GM18502 (cell line): ENCODE data around the gene CXCR3.
"Not testable (repeated sequence)": the region's sequence is repeated elsewhere in the genome, so short reads cannot be mapped to it uniquely, and the experiment has no call there.

Source experiments
- ATAC-seq: cut with Tn5 transposase; IDR thresholded peaks from one replicate; pipeline ENCODE4 v1.9.1; 2021; ENCODE audit warnings: mild to moderate bottlenecking; ENCODE audit not compliant: unreplicated experiment, poor library complexity

The CXCR3 gene

DNA sequence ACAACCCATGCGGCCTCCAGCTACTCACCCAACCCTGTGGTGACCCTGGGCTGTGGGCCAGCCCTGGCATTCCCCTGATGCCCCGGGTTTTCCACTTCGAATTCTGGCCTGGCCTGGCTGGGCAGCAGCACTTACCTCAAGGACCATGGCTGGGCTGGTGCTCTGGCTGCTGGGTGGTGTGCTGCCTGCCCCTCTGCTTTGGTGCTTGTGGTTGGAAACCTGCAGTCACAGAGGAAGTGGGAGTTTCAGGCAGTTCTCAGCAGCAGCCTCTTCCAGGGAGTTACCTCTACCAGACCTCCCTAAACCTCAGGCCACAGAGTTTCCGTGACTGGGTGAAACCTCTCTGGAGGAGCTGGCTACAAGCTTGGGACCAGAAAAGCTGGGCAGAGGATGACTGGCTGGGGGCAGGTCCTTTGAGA is at the start of gene CXCR3:
TSS of gene CXCR3 (minus strand) at position 209 of the 419 bp plus-strand sequence. CDS start at position 147, 62 bp downstream.
- ATAC-seq = peak; percentile 63

DNA sequence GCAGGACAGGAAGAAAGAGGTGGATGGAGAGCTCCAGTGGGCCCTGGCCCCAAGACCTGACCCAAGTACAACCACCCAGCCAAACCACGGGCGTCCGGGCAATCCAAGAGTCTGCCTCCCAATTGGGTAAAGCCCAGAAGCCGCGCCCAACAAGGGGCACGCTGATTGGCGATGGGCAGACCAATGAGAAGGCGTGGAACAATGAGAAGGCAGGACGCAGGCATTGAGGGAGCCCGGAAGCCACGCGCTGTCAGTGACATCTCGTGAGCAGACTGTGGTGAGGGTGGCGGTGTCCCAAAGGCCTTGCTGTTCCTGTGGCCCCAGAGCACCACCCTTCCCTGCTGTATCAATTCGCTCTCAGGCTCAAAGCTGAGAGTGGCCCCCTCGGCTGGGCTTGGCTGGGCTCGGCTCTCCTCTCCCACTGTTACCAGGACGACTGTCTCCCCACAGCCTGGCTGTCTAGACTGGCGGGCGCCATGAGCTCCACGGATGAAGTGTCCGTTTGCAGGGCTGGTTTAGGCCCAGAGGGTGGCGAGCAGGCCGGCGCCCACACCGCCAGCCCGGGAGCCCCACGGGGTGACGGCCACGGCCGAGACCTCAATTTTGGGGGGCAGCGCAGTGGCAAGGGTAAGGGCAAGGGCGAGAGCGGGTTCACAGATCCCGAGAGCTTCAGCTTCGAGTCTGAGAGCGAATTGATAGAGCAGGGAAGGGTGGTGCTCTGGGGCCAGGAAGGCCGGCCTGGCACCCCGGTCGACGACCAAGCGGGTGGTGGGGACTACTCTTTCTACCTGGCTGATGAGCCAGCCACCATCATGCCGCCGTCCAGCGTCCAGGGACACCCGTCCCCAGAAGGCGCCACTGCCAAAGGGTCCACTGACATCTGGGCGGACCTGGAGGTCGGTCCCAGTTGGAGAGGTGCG is 49.3 kb upstream of the CXCR3 start, which contains the start of gene LOC101059915:
TSS of gene LOC101059915 (plus strand) at position 219 of the 920 bp plus-strand sequence.
- ATAC-seq = no peak

GRCh38 chrX:71666240-71667223 is 48.2 kb upstream of the CXCR3 start:
- no peak for ATAC-seq

GRCh38 chrX:71665747-71666146 is 47.4 kb upstream of the CXCR3 start:
- no peak for ATAC-seq

DNA sequence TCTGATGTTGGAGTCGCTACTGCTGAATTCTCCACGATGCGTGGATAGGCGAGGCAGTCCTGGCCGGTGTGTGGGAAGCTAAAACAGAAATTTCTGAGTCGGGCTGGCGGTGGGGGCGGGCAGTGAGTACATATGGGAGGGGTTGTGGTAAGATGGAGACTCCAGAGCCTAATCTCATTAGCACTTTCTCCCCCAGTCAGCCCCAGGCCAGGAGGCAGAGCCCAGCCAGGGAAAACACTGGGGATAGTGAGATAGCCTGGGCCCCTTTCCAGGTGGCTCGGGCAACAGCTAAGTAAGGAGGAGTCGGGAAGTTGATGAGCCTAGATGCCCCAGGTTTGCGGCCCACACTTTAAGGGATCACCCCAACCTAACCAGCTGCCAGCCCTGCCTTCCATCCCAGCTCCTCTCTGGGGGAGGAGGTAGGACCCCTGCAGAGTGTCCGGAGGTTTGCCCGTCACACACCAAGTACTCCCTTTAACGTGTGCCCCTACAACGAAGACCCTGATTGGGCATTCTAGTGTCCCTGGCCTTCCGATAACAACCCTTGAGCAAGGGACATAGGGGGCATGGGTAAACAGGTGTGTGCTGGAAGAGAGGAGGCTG is 46.7 kb upstream of the CXCR3 start:
- no peak for ATAC-seq

DNA sequence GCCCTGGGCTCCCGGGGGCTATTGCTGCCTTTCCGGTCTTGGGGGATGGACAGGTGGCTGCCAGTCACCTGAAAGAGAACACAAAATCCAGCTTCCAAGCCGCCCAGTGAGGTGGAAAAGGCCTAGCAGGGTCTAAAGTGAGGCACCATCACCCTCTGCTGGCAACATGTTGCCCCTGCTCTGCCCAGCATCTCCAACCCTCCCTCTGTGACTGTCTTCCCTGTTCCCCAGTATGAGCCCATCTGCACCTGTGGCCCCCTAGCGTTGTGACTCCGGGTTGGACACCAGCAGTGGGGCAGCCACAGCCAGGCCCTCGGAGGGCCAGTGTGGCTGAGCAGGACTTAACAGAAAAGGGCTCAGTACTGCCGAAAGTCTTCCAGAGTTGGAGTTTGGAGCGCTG is 45.9 kb upstream of the CXCR3 start:
- not testable (repeated sequence) for ATAC-seq

GRCh38 chrX:71663238-71663637 is 44.9 kb upstream of the CXCR3 start:
- not testable (repeated sequence) for ATAC-seq

- not testable (repeated sequence) for ATAC-seq
Measured at GRCh38 chrX:71662654-71663053, 44.3 kb upstream of the CXCR3 start.

DNA sequence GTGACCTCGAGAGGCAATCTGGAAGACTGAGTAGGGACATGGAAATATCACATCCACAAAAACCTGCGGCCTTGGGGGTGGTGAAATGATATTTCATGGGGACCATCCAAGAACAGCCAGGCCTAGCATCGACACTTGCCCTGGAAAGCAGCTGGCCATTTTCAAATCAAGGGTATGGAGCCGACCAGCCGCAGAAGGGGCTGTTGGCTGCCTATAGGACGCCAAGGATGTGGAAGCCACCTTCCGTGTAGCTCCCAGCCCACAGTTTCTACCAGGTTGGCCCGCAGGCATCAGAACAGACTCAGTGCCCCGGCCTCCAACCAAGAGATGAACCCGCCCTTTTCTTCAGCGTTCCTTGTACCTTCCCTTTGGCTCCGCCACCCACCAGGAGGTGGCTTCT is 43.6 kb upstream of the CXCR3 start:
- no peak for ATAC-seq

DNA sequence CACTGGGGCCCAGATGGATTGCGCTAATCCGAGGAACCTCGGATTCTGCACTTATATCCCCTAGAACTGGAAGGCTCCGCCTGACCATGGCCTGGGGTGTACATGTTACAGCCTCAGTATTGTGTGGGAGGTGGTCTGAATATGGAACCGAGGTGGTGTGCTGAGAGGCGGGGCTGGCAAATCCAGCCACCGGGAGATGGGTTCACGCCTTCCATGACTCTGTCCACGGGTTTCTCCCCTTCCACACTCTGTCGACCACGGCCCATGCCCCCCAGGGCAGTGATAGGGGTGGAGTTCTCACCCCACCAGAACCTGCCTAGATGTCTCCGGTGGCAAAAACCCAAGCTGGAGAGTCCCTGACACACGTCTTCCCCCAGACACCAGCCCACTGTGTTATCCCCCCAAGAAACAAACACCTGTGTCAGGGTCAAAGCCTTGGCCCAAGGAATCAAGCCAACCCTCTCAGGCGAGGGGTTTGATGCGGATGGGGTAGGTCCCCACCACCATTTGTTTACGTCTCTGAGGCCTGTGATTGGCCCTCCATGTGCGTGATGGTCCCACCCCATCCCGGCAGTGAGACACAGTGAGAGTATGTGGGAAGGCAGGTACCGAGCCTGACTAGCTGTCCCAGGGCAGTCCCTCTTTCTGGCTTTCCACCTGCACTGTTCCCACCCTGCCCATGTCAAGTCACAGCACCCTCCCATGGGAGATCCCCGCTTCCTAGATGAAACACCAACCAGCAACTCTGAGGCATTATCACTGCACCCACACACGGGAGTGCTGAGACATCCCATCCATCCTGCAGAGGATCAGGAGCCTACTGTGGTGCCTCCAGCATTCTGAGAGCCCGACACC is 42.5 kb upstream of the CXCR3 start:
- no peak for ATAC-seq

GRCh38 chrX:71659959-71660358 is 41.6 kb upstream of the CXCR3 start:
- no peak for ATAC-seq

DNA sequence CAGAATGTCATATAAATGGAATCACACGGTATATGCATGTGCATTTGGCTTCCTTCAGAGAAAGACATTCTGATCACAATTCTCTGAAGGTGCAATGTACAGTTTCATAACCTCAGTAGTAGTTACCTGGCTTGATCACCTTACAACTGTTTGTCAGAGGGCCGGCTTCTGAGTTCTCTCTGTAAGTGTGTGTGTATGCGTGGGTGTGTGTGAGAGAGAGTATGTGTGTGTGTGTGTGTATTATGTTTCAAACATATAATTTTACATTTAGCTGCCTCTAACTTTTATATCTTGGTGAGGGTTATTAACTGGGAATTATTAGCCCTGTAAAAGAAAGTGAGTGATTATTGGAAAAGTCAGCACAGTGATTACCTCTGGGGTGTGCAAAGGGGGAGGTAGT is 41.0 kb upstream of the CXCR3 start:
- ATAC-seq = no peak

- ATAC-seq = no peak
Measured at GRCh38 chrX:71657267-71657666, 39.0 kb upstream of the CXCR3 start.

GRCh38 chrX:71653344-71653743 is 35.0 kb upstream of the CXCR3 start:
- no peak for ATAC-seq

DNA sequence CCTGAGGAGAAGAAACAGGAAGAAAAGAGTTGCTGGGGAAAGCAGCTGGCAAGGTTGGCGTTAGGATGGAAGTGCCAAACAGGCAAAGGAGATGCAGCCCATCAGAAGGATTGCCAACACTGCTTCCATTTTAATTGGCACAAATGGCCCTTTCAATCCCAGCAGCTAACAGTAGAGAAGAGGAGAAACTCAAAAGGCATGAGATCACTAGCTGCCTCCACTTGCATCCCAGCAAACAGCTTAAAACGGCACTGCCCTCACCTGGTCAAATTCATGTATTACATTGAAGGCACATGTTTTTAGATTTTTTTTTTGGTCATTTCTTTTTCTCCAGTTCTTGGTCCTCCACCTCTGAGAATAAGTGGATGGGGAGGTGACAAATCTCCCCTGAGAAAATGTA is 34.1 kb upstream of the CXCR3 start:
- ATAC-seq = peak; percentile 66

DNA sequence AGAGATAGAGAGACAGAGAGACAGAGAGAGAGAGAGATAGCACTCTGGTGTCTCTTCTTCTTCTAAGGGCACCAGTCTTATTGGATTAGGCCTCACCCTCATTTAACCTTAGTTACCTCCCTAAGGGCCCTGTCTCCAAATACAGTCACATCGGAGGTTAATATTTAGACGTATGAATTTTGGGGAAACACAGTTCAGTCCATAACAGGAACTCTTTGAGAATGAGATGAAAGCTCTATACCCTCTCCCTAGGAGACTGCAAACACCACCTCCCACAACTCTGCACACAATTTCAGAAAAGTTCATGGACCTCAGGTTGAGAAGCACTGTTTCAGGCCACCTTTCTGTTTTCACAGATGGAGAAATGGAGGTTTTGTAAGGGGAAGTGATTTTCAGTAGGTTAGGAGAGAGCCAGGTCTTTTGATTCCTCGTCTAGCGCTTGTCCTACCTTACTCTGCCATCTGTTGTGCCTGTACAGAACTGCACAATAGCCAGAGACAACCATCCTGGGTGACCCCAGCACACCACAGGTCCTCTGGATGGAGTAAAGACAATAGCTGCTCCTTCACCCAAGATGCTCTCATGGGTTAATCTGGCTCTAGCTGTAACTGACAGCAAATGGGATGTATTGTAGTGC is 32.1 kb upstream of the CXCR3 start:
- ATAC-seq = peak; percentile 73

DNA sequence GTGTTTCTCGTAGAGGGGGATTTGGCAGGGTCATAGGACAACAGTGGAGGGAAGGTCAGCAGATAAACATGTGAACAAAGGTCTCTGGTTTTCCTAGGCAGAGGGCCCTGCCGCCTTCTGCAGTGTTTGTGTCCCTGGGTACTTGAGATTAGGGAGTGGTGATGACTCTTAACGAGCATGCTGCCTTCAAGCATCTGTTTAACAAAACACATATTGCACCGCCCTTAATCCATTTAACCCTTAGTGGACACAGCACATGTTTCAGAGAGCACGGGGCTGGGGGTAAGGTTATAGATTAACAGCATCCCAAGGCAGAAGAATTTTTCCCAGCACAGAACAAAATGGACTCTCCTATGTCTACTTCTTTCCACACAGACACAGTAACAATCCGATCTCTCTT is 26.1 kb upstream of the CXCR3 start:
- not testable (repeated sequence) for ATAC-seq

DNA sequence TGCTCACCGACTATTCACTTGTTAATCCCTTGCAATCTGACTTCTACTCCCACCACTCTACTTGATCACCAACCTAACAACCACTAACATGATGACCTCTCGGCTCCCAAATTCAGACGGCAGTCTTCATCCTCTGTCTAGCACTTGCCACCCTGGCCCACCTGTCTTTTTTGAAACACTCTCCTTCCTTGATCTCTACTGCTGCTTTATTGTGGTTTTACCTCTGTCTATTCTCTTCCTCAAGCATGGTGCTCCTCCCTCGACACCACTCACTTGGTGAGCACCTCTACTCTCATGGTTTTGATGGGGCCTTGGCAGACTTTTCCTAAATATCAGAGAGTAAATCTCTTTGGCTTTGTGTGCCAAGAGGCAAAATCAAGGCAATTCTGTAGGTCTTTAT is 21.7 kb upstream of the CXCR3 start:
- ATAC-seq = no peak

- ATAC-seq = no peak
Measured at GRCh38 chrX:71638409-71638808, 20.1 kb upstream of the CXCR3 start.
